GM23338 (cell line): Measurements from ENCODE around the gene FOXO3. TPM values are rescaled to one million over a fixed set of nuclear protein-coding genes. Genes with fewer than 3 reads are reported as not detected.

Experiments used
- ATAC-seq: fragments of 200-7000 bp; cut with Tn5 transposase; 3 replicates; pipeline ENCODE4 v1.9.1; 2020
- DNase-seq: peaks from one replicate; pipeline ENCODE4 v3.0.0-alpha.2; 2015; ENCODE audit warnings: low spot score
- H2AFZ ChIP-seq: fragments of 200-600 bp; sonication (generic); 2 replicates; pipeline ENCODE4 v1.8.0; 2016; ENCODE audit warnings: antibody characterized with exemption, mild to moderate bottlenecking, moderate library complexity
- H3F3A ChIP-seq: fragments of 200-600 bp; sonication (generic); replicated peaks from 2 replicates; pipeline ENCODE4 v1.8.0; 2017; ENCODE audit warnings: antibody characterized with exemption, mixed run types, low read depth
- H3K27ac ChIP-seq: fragments of 200-600 bp; sonication (generic); 2 replicates; pipeline ENCODE4 v1.6.1; 2016; ENCODE audit warnings: low read depth
- H3K27me3 ChIP-seq: fragments of 200-600 bp; sonication (generic); 2 replicates; pipeline ENCODE4 v1.8.0; 2016; ENCODE audit warnings: mild to moderate bottlenecking, mixed run types, moderate library complexity; ENCODE audit not compliant: insufficient read depth
- H3K36me3 ChIP-seq: fragments of 200-600 bp; sonication (generic); 2 replicates; pipeline ENCODE4 v1.8.0; 2016; ENCODE audit warnings: mild to moderate bottlenecking; ENCODE audit not compliant: insufficient read depth
- H3K4me1 ChIP-seq: fragments of 200-600 bp; sonication (generic); 2 replicates; pipeline ENCODE4 v1.8.0; 2016; ENCODE audit warnings: mild to moderate bottlenecking, moderate library complexity; ENCODE audit not compliant: insufficient read depth
- H3K4me2 ChIP-seq: fragments of 200-600 bp; sonication (generic); 2 replicates; pipeline ENCODE4 v1.7.1; 2017; ENCODE audit warnings: mixed run types
- H3K4me3 ChIP-seq: fragments of 200-600 bp; sonication (generic); 2 replicates; pipeline ENCODE4 v1.6.1; 2016; ENCODE audit warnings: mixed run types
- H3K79me2 ChIP-seq: fragments of 200-600 bp; sonication (generic); replicated peaks from 2 replicates; pipeline ENCODE4 v1.8.0; 2017; ENCODE audit warnings: mild to moderate bottlenecking; ENCODE audit not compliant: insufficient read depth
- H3K9me2 ChIP-seq: fragments of 200-600 bp; sonication (generic); 2 replicates; pipeline ENCODE4 v1.8.0; 2017; ENCODE audit not compliant: insufficient read depth
- H4K20me1 ChIP-seq: fragments of 200-600 bp; sonication (generic); replicated peaks from 2 replicates; pipeline ENCODE4 v1.8.0; 2017; ENCODE audit warnings: mild to moderate bottlenecking; ENCODE audit not compliant: insufficient read depth
- H3K27ac Mint-ChIP-seq: 2 replicates; pipeline ENCODE4 v1.8.0; 2020; ENCODE audit warnings: inconsistent platforms, mild to moderate bottlenecking, moderate library complexity, mixed read lengths
- H3K27me3 Mint-ChIP-seq: 3 replicates; pipeline ENCODE4 v1.8.0; 2022; ENCODE audit warnings: low read depth, mild to moderate bottlenecking, moderate library complexity, mixed read lengths, inconsistent platforms; ENCODE audit not compliant: insufficient read depth, poor library complexity
- H3K36me3 Mint-ChIP-seq: 3 replicates; pipeline ENCODE4 v1.8.0; 2021; ENCODE audit warnings: low read depth, mild to moderate bottlenecking, inconsistent platforms, moderate library complexity, mixed read lengths
- H3K4me1 Mint-ChIP-seq: 3 replicates; pipeline ENCODE4 v1.8.0; 2020; ENCODE audit warnings: mild to moderate bottlenecking, inconsistent platforms, mixed read lengths
- H3K4me3 Mint-ChIP-seq: 3 replicates; pipeline ENCODE4 v1.8.0; 2021; ENCODE audit warnings: moderate library complexity, mild to moderate bottlenecking, inconsistent platforms, mixed read lengths
- H3K9me3 Mint-ChIP-seq: 3 replicates; pipeline ENCODE4 v1.8.0; 2020; ENCODE audit warnings: moderate library complexity, mild to moderate bottlenecking, inconsistent platforms, mixed read lengths
- CREB1 ChIP-seq: fragments of 250-450 bp; sonication (Bioruptor Pico); IDR thresholded peaks from 2 replicates; pipeline ENCODE4 v1.5.0; 2020; ENCODE audit warnings: low read depth, mild to moderate bottlenecking, moderate library complexity
- CTCF ChIP-seq, 2 experiments: fragments of 200-600 bp in 1 of 2; sonication (generic) in 1 of 2; conservative IDR thresholded peaks; 2 replicates each; pipeline versions ENCODE4 v1.5.1 to v1.6.1; 2016 to 2017; ENCODE audit warnings: antibody characterized with exemption in 2 of 2, low read depth in 2 of 2, mild to moderate bottlenecking in 2 of 2, moderate library complexity in 1 of 2
- EZH2 ChIP-seq: fragments of 200-600 bp; sonication (generic); IDR thresholded peaks from one replicate; pipeline ENCODE4 v1.8.0; 2017; ENCODE audit warnings: antibody characterized with exemption, mild to moderate bottlenecking, low read depth; ENCODE audit not compliant: unreplicated experiment
- POLR2AphosphoS5 ChIP-seq: IDR thresholded peaks from 2 replicates; pipeline ENCODE4 v1.6.1; 2016; ENCODE audit warnings: antibody characterized with exemption, low read depth
- ZNF462 ChIP-seq: fragments of 250-450 bp; sonication (Bioruptor Pico); IDR thresholded peaks from 2 replicates; pipeline ENCODE4 v1.5.0; 2020; ENCODE audit warnings: mild to moderate bottlenecking, moderate library complexity
- polyA plus RNA-seq: library from polyadenylated mRNA; unstranded; fragments of >200 nt; fragmentation: Nextera tagmentation; extraction: Ambion mirVana; gene quantifications from 2 replicates; pipeline ENCODE4 v1.2.1, GENCODE V29; 2016
- total RNA-seq: library from RNA; depleted of rRNA; stranded (reverse); fragments of >200 nt; shearing (Covaris generic); gene quantifications from 2 replicates; pipeline ENCODE4 v1.2.3, GENCODE V29; 2014

FOXO3 gene
- total and polyA plus RNA-seq, 2 experiments from 2014 or later = 9.8 to 20.2 TPM

GRCh38 chr6:108638993-108639392, 78.3 kb downstream of the FOXO3 start:
- no peak for TF ChIP-seq CREB1 (CRISPR knock-in tag)
- TF ChIP-seq ZNF462 (CRISPR knock-in tag) = peak; percentile 22; the same call in 1 of the 2 replicates
- no peak for TF ChIP-seq EZH2
- peak in 1 of 2 experiments; percentile 26; a peak in 2 of 4 replicates for TF ChIP-seq CTCF (conservative IDR thresholded peaks at IDR 0.05; ENCODE audit: low read depth in 2 of 2)
- TF ChIP-seq POLR2AphosphoS5 = no peak
- no peak overlapping the region for H2AFZ ChIP-seq
- DNase-seq (no peak), ATAC-seq (peak; percentile 77)
- H3K4me3 ChIP-seq = no peak overlapping the region
- peak overlapping the region; percentile 27; the same call in 1 of the 2 replicates for H3K4me2 ChIP-seq
- no peaks in the 10 kb centered on the region for H3F3A ChIP-seq
- Mint-ChIP-seq H3K4me3 (no peak overlapping the region), H3K4me1 (peaks cover 66% of the 10 kb centered on the region), H3K27ac (peak overlapping the region; percentile 26; the same call in 1 of the 2 replicates), H3K27me3 (peaks cover 5% of the 10 kb centered on the region), H3K9me3 (no peaks in the 10 kb centered on the region), H3K36me3 (no peaks in the 10 kb centered on the region)
- peaks cover 46% of the 10 kb centered on the region for H3K4me1 ChIP-seq
- H3K36me3 ChIP-seq = no peaks in the 10 kb centered on the region
- H3K9me2 ChIP-seq = no peaks in the 10 kb centered on the region
- no peak overlapping the region for H3K27ac ChIP-seq
- H3K79me2 ChIP-seq = peaks cover 65% of the 10 kb centered on the region
- 0 out of 2 replicates have a peak, but pooled peaks cover 4% of the 10 kb centered on the region for H4K20me1 ChIP-seq
- no peaks in the 10 kb centered on the region for H3K27me3 ChIP-seq
